K562 (cell line): ENCODE measurements around the gene RPL15. TPM values are rescaled to one million over a fixed set of nuclear protein-coding genes. Genes with fewer than 3 reads are reported as not detected.
A peak's percentile ranks its signal among the peaks of the same experiment; 100 is the strongest.

Experiments
- CBX5 ChIP-seq: IDR thresholded peaks from 2 replicates; pipeline ENCODE4 v1.6.1; 2014; ENCODE audit warnings: low read depth, borderline replicate concordance
- CEBPB ChIP-seq: fragments of 450-650 bp; IDR thresholded peaks from 2 replicates; pipeline ENCODE4 v1.6.1; 2016; ENCODE audit warnings: missing genetic modification characterization, missing compliant biosample characterization
- EP400 ChIP-seq: fragments of 450-650 bp; IDR thresholded peaks from 2 replicates; pipeline ENCODE4 v1.6.1; 2017; ENCODE audit warnings: antibody characterized with exemption, mild to moderate bottlenecking, moderate library complexity
- HINFP ChIP-seq: fragments of 450-650 bp; conservative IDR thresholded peaks from 2 replicates; pipeline ENCODE4 v1.6.1; 2016; ENCODE audit warnings: missing genetic modification characterization, low read depth, mild to moderate bottlenecking, control low read depth, missing compliant biosample characterization
- HMG20B ChIP-seq: fragments of 250-450 bp; sonication (Bioruptor Pico); IDR thresholded peaks from 2 replicates; pipeline ENCODE4 v1.5.0; 2021; ENCODE audit warnings: mild to moderate bottlenecking
- HNRNPUL1 ChIP-seq: fragments of 200-400 bp; formaldehyde crosslinking; IDR thresholded peaks from 2 replicates; pipeline ENCODE4 v1.6.1; 2017; ENCODE audit warnings: low read length
- IRF9 ChIP-seq: fragments of 450-650 bp; IDR thresholded peaks from 2 replicates; pipeline ENCODE4 v1.6.1; 2016; ENCODE audit warnings: missing biosample characterization, missing genetic modification characterization
- JUN ChIP-seq, 2 experiments: sonication (generic) in 1 of 2; formaldehyde crosslinking in 1 of 2; IDR thresholded peaks; 2 replicates each; pipeline versions ENCODE4 v1.6.1 to v1.8.0; 2012 to 2022; ENCODE audit warnings: borderline replicate concordance in 2 of 2, mild to moderate bottlenecking in 2 of 2, improper control_type of control experiment in 1 of 2, low read depth in 1 of 2, low read length in 1 of 2, missing genetic modification reagents in 1 of 2
- MTA2 ChIP-seq: fragments of 450-650 bp; IDR thresholded peaks from 2 replicates; pipeline ENCODE4 v1.6.1; 2016; ENCODE audit warnings: low read depth
- NCOA4 ChIP-seq: fragments of 450-650 bp; IDR thresholded peaks from 2 replicates; pipeline ENCODE4 v1.6.1; 2018; ENCODE audit warnings: mild to moderate bottlenecking; ENCODE audit not compliant: partially characterized antibody
- NEUROD1 ChIP-seq: fragments of 150-350 bp; IDR thresholded peaks from 2 replicates; pipeline ENCODE4 v1.6.1; 2014; ENCODE audit warnings: borderline replicate concordance, low read length, low read depth; ENCODE audit not compliant: partially characterized antibody
- NFE2L1 ChIP-seq: fragments of 450-650 bp; IDR thresholded peaks from 2 replicates; pipeline ENCODE4 v1.6.1; 2016; ENCODE audit warnings: missing genetic modification characterization, low read depth, mild to moderate bottlenecking, missing compliant biosample characterization, moderate library complexity, borderline replicate concordance
- RBM39 ChIP-seq: fragments of 200-400 bp; formaldehyde crosslinking; optimal IDR thresholded peaks from 2 replicates; pipeline ENCODE3; 2018; ENCODE audit warnings: low read depth, low read length
- TAL1 ChIP-seq: fragments of 450-650 bp; IDR thresholded peaks from 2 replicates; pipeline ENCODE4 v1.6.1; 2016; ENCODE audit warnings: mild to moderate bottlenecking
- TCF3 ChIP-seq: sonication (generic); formaldehyde crosslinking; IDR thresholded peaks from 2 replicates; pipeline ENCODE4 v1.4.0; 2020; ENCODE audit warnings: mild to moderate bottlenecking, missing genetic modification reagents
- TFAP4 ChIP-seq: sonication (generic); formaldehyde crosslinking; IDR thresholded peaks from 2 replicates; pipeline ENCODE4 v1.8.0; 2022; ENCODE audit warnings: missing genetic modification reagents, mild to moderate bottlenecking, moderate library complexity, borderline replicate concordance
- U2AF1 ChIP-seq: fragments of 200-400 bp; formaldehyde crosslinking; optimal IDR thresholded peaks from 2 replicates; pipeline ENCODE3; 2017; ENCODE audit warnings: mild to moderate bottlenecking, low read depth, low read length, moderate library complexity
- ZNF165 ChIP-seq: fragments of 250-450 bp; sonication (Bioruptor Pico); IDR thresholded peaks from 2 replicates; pipeline ENCODE4 v1.4.0; 2020; ENCODE audit warnings: borderline replicate concordance
- ZNF41 ChIP-seq: fragments of 250-450 bp; sonication (Bioruptor Pico); conservative IDR thresholded peaks from 2 replicates; pipeline ENCODE4 v1.4.0; 2020; ENCODE audit warnings: mild to moderate bottlenecking
- ZNF592 ChIP-seq: fragments of 450-650 bp; IDR thresholded peaks from 2 replicates; pipeline ENCODE4 v1.6.1; 2017; ENCODE audit warnings: antibody characterized with exemption, mild to moderate bottlenecking
- polyA plus RNA-seq, 8 experiments: library from polyadenylated mRNA; depleted of rRNA in 4 of 8; stranded (reverse) in 5 of 8; unstranded in 3 of 8; fragments of >200 nt; fragmentation: Nextera tagmentation in 2 of 8; fragmentation: Illumina TruSeq in 1 of 8; extraction: Ambion mirVana in 2 of 8; extraction: Trizol in 1 of 8; gene quantifications; 2 replicates each; pipeline versions ENCODE4 v1.2.1 to v1.2.3, GENCODE V29; 2011 to 2014; ENCODE audit warnings: inconsistent platforms in 1 of 8, missing spikeins in 1 of 8
- total RNA-seq, 7 experiments: library from RNA; depleted of rRNA in 6 of 7; stranded (reverse); fragments of >200 nt in 6 of 7; fragmentation: Illumina TruSeq in 2 of 7; extraction: Trizol in 2 of 7; gene quantifications; 2 replicates each; pipeline versions ENCODE4 v1.2.1 to v1.2.3, GENCODE V29; 2011 to 2021; ENCODE audit warnings: low replicate concordance in 1 of 7

RPL15 gene
- total and polyA plus RNA-seq, 9 of the 15 experiments (the other 6 are each of a cell fraction or from before 2014, with no cell fraction given), result 2,393 to 8,850 (median 3,928) TPM

- TF ChIP-seq ZNF592, result 0 out of 2 replicates have a peak, but pooled peaks have one; percentile 29
- TF ChIP-seq JUN (IDR thresholded peaks at IDR 0.05; ENCODE audit: borderline replicate concordance, low read depth, low read length), result no peak
- no peak for TF ChIP-seq JUN (CRISPR knock-in tag; IDR thresholded peaks at IDR 0.05; ENCODE audit: borderline replicate concordance)
- TF ChIP-seq MTA2, result no peak
- 0 out of 2 replicates have a peak, but pooled peaks have one; percentile 43 for TF ChIP-seq IRF9
- no peak for TF ChIP-seq NEUROD1
- TF ChIP-seq CBX5, result no peak
- TF ChIP-seq U2AF1, result no peak
- TF ChIP-seq NFE2L1 (tag), result no peak
- TF ChIP-seq NCOA4, result no peak
- no peak for TF ChIP-seq ZNF41 (CRISPR knock-in tag)
- TF ChIP-seq ZNF165 (CRISPR knock-in tag), result no peak
- no peak for TF ChIP-seq HNRNPUL1
- peak; percentile 83 for TF ChIP-seq CEBPB (tag)
- peak; percentile 61 for TF ChIP-seq TCF3 (CRISPR knock-in tag)
- TF ChIP-seq HINFP (tag), result no peak
- TF ChIP-seq RBM39, result no peak
- peak; percentile 61 for TF ChIP-seq EP400
- TF ChIP-seq TFAP4, result no peak
- no peak for TF ChIP-seq HMG20B (CRISPR knock-in tag)
- peak; percentile 58 for TF ChIP-seq TAL1
Measured at GRCh38 chr3:23938688-23939087, 21.8 kb downstream of the RPL15 start (continued).
